Amniotic epithelial cell (primary cell): ENCODE results near the gene MED15.

Source experiments
- DNase-seq: peaks from one replicate; pipeline ENCODE4 v3.0.0-alpha.2; 2010; ENCODE audit warnings: low read depth

MED15 gene

DNA sequence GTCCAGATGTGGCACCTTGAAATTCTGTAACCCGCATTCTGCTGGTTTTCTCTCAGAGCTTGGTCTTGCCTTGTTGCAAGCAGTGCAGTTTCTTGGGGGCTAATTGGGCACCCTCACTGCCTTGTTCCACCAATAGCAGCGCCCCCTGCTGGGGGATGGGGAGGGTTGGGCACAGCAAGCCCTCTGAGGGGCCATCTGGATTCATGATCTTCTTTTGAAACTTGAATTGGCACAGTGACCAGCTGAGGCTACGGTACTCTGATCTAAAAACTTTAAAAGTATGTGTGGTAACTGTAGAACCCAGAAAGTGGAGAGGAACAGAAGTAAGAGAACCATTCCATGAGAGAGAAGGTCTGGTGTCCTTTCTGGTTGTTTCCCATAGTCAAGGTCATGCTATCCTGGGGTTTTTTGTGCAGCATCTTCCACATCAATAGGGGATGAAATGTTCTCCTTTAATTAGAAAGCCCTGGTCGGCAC lies 64.2 kb downstream of the MED15 start:
- DNase-seq: no peak

GRCh38 chr22:20572132-20572802 lies 64.9 kb downstream of the MED15 start:
- no peak for DNase-seq

DNA sequence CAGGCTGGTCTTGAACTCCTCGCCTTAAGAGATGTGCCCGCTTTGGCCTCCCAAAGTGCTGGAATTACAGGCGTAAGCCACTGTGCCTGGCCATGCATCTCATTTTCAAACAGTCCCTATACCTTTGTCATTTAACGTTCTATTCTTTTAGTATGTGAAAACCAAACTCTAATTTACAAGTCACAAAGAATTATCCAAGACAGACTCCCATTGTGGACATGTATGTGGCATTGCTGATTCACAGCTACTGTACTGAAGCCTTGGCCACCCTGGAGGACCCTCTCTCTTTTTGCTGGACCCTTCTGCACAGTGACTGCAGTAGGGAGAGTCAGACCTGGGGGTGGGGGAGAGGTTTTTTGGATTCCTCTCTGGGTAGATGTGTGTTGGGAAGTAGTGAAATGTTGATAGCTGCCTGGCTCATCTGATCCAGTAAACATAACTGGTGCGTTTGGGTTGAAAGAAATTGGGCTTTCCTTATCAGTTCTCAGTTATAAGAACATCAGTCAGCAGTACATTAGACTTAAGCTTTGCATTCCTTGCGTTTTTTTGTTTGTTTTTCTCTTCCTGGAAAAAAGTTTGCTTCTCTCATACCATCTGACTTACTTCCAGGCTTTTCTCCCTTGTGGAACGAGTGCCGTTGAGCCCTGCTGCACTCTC lies 65.9 kb downstream of the MED15 start:
- peak; percentile 77 for DNase-seq

DNA sequence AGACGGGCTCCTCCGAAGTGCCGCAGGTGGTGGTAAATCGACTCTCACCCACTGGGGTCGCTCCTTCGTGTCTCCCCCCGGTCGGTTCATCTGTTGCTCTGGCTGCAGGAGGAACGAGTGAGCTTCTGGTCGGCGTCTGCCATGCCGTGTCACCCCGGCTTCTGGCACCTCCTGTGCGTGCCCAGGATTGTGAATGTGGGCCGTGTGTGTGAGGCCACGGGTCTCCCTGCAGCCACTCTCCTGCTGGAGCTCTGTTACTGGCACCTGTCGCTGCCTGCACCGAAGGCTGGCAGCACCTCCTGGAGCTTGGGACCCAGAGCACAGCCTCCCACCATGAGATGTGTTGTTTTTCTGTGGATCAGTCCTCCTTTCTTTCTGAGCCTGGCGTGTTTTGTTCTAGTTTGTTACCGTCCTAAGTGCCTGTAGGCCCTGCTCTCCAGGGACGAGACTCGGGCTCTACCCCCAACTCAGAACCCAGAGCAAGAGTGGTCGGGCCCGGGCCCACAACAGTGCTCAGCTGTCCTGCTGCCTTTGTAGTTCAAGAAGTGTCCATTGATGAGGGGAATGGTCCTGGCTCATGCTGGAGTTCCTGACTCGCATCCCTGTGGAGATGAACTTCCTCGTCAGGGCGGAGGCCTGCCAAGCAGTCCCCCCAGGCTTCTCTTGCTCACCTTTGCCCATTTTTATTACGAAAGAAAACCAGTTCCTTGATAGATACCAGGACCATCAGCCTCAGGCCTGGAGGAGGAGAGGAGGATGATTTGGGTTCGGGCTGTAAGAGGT lies 66.6 kb downstream of the MED15 start:
- no peak for DNase-seq

- DNase-seq: no peak
Observed at GRCh38 chr22:20574920-20575353, 67.5 kb downstream of the MED15 start.

- no peak for DNase-seq
Observed at GRCh38 chr22:20575724-20576444, 68.5 kb downstream of the MED15 start.

DNA sequence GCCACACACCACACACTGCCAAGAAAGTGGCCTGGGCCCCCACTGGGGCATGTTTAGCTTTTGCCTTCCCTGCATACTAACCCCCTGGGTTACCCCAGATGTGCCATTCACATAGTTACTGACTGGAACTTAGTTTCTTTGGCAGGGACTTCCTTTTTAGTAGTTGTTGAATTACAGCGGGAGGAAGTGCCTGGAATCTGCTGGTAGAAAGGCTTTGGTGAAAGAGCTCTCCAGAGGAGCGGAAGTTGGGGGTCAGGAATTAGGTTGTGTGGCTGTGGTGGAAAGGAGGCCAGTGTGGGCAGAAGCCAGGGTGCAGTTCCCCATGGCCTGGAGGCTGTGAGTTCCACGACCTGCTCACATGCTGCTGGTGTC lies 69.0 kb downstream of the MED15 start:
- no peak for DNase-seq

GRCh38 chr22:20577045-20577444 lies 69.6 kb downstream of the MED15 start:
- no peak for DNase-seq

DNA sequence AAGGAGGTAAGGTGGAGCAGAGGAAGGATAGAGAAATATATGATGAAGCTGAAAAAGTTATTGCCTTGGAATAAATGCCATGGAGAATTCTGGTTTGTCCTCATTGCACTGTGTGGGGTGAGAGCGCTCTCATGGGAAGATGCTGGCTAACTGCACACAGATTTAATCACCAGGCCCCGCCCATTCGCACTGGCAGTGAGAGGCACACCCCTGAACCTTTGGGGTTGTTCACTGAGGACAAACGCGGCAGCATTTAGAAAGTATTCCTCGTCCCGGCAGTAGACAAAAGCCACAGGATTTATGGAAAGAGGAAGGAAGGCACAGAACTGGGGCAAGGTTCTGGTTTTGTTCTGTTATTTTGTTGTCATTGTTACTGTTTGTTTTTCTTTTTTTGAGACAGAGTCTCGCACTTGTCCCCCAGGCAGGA lies 70.2 kb downstream of the MED15 start:
- DNase-seq: no peak

GRCh38 chr22:20578192-20578591 lies 70.8 kb downstream of the MED15 start:
- DNase-seq: no peak

GRCh38 chr22:20578707-20579106 lies 71.3 kb downstream of the MED15 start:
- DNase-seq: no peak

GRCh38 chr22:20579273-20580120 lies 72.1 kb downstream of the MED15 start:
- no peak for DNase-seq

DNA sequence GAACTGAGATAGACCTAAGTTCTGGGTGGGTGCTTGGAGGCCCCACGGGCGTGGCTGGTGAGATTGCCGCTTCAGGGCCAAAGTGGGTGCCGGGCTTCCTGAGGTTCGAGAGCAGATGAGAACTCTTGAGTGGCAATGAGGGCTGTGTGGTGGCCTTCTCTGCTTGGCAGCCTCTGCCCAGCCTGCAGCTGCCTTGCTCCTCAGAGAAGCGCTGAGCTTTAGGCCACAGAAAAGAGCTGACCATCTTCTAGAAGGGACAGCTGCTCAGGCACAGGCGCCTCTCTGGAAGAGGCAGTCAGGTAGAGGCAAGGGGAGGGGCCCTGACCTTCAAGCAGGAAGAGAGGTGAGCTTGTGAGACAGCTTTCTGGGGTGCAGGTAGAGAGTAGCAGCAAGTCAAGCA lies 72.8 kb downstream of the MED15 start:
- no peak for DNase-seq

DNA sequence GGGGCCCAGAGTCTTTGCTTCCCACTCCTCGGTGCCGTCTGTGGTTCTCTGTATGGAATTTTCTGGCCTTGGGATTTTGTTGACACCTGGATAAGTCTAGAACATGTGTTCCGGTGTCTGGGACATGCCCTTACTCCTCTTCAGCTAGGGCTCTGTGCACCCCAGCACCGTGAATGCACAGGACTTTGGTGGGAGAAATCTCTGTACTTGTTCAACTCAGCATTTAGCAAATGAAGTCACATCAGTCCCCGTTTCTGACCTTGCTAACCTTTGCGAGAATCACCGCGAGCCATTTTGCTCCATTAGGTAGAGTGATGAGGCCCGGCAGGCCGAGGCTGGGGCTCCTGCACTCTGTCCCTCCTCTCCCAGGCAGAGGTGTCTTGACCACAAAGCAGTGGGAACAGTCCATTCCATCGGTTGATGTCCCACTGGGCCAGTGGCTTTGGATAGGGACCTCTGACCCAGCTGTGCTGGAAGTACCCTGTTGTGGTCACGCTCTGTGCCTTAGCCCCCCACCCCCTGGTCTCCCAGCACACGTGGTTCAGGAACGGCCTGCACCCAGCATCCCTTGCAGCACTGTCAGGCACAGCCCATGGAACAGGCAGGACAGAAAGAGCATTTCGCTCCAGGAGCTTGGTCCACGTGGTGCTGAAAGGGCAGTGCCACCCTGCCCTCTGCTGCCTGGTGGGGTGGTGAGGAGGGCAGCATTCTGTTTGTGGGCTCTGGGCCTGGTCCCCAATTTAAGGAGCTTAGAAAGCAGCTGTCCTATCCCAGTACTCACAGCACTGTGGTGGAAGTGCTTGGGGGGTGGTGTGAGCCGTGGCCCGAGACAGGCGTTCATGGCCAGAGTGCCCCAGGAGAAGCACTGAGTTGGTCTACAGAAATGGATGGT lies 73.4 kb downstream of the MED15 start:
- no peak for DNase-seq

DNA sequence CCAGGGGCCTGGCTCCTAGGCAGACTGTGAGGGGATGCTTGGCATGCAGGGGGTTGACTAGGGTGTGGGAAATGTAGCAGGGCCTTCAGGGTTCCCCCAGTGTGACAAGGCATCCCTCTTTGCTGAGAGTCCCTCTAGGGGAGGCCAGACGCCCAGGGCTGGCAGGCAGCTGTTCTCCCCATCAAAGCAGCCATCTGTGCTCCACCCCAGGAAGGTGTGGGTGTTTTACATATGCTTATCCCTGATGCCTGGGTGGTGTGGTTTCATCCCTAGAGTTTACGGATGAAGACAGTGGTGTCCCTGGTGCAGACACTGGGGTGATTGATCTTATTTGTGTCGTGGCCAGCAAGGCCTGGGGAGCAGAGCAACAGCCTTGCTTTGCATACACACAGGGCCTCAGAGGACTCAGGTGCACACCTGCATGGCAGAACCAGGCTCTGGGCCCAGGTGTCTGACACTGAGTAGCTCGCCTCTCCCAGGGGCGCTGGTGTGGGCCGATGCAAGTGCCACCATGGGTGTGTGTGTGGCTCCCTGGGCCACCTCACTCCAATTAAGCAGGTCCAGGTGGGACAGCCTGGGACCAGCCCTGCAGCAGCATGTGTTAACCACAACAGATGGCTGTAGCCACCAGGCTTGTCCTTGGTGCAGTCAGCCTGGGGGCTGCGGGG lies 74.2 kb downstream of the MED15 start:
- no peak for DNase-seq

DNA sequence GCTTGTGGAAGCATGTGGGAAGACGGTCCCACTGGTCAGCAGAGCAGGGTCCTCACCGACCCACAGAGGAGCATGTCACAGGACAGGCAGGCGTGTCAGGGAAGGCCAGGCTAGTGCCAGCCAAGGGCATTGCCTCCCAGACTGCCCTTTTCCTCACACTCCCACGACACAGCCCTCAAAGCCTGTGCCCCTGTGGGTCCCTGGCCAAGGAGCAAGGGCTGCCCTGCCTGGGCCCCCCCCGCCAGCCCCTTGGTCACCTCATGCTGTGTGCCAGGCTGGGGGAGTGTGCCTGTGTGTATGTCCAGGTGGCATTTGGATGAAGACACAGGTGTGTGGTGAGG lies 74.7 kb downstream of the MED15 start:
- no peak for DNase-seq

DNA sequence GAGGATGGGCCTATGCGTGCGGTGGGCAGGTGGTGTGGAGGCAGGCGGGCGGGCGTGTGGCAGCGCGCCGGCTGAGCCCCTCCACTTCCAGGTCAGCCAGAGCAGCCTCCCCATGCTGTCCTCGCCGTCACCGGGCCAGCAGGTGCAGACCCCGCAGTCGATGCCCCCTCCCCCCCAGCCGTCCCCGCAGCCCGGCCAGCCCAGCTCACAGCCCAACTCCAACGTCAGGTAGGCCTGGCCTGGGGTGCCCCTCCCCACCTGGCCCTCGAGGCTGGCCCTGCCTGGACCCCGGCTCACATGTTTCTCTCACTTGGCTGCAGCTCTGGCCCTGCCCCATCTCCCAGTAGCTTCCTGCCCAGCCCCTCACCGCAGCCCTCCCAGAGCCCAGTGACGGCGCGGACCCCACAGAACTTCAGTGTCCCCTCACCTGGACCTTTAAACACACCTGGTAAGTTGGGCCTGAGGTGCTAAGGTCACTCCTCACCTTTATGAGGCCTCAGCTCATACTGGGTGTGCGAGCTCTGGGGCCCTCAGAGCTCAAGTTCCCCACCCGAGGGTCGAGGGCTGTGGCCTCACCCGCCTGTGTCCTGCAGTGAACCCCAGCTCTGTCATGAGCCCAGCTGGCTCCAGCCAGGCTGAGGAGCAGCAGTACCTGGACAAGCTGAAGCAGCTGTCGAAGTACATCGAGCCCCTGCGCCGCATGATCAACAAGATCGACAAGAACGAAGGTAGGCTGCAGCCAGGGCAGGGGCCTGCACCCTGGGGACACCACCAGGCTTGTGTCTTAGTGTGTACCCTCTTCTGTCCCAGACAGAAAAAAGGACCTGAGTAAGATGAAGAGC lies 75.3 kb downstream of the MED15 start:
- no peak for DNase-seq

DNA sequence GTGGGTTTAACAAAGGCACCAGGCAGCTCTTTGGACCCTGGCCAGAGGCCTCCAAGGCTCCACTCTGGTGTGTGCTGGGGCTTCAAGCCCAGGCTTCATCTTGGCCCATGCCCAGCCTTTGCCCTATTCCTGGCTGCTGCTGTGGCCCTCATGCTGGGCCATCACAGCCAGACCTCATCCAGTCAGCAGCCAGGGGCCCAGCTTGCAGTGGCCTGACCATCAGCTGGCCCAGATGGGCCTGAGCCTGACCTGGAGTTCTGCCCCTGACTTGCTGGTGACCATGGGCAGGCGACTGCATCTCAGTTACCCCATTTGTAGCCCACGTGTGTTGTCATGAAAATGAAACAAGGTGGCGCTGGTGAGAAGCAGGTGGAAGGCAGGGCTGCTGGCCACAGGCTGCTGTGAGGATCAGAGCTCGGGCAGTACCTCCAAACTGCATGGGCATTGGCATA lies 76.1 kb downstream of the MED15 start:
- DNase-seq: no peak
